ENCODE measurements around the gene TTC34. TPM values are rescaled to one million over a fixed set of nuclear protein-coding genes. Genes with fewer than 3 reads are reported as not detected.

The TTC34 gene
- total RNA-seq, 1 experiment from 2014 or later = 1.3 TPM

- ATAC-seq = no peak
- Histone ChIP-seq H3K4me1 (ENCODE audit: control insufficient read depth in 1 of 2, insufficient read depth in 2 of 2, low read length in 2 of 2) (0 out of 4 replicates have a peak, but pooled peaks cover 0 to 2% of the 10 kb centered on the region in 2 experiments), H3K4me3 (replicated peaks in 1 of 2; ENCODE audit: low read depth in 1 of 2, low read length in 2 of 2) (no peak overlapping the region), H3K9me2 (ENCODE audit: insufficient read depth) (no peaks in the 10 kb centered on the region), H3K4me2 (ENCODE audit: low read length) (no peak overlapping the region), H3K9ac (ENCODE audit: low read length) (no peak overlapping the region), H3K79me2 (ENCODE audit: insufficient read depth, low read length) (no peaks in the 10 kb centered on the region), H2AFZ (ENCODE audit: low read depth, low read length, poor library complexity, severe bottlenecking) (no peak overlapping the region), H3K36me3 (ENCODE audit: control insufficient read depth in 1 of 2, insufficient read depth in 2 of 2, low read length in 2 of 2) (no peaks in the 10 kb centered on the region), H4K20me1 (ENCODE audit: insufficient read depth) (no peaks in the 10 kb centered on the region), H3K27me3 (ENCODE audit: insufficient read depth, low read length) (no peaks in the 10 kb centered on the region), H3K9me3 (ENCODE audit: control insufficient read depth in 1 of 2, insufficient read depth in 1 of 2, low read depth in 1 of 2, low read length in 2 of 2) (peaks cover 0 to 3% of the 10 kb centered on the region in 2 experiments; a peak in 1 of 4 replicates), H3K27ac (ENCODE audit: low read depth, low read length) (no peak overlapping the region)
- ChIA-PET CTCF (interaction anchor here (2.2 kb wide), 1 partner anchor 98 kb away, joined by 5 read pairs; no protein-coding TSS in a partner anchor), POLR2A (no interaction called here), RAD21 (ENCODE audit: low non-redundant PET in 1 of 2, low total read pairs in 2 of 2, uncharacterized antibody in 2 of 2, unreplicated experiment in 2 of 2) (no interaction called here)
- intact Hi-C loops (cut with micrococcal nuclease) = loop anchor here (2.0 to 5.0 kb wide), 2 partner anchors 99 to 188 kb away; no protein-coding TSS in a partner anchor
- no peak for DNase-seq (ENCODE audit: low read depth, low spot score)
- BruUV-seq (replicated peaks) = no TSS peak
- no peak for TF ChIP-seq ATF3 (IDR thresholded peaks at IDR 0.05)
Observed at GRCh38 chr1:2823921-2824610, 22.6 kb upstream of the TTC34 start.

DNA sequence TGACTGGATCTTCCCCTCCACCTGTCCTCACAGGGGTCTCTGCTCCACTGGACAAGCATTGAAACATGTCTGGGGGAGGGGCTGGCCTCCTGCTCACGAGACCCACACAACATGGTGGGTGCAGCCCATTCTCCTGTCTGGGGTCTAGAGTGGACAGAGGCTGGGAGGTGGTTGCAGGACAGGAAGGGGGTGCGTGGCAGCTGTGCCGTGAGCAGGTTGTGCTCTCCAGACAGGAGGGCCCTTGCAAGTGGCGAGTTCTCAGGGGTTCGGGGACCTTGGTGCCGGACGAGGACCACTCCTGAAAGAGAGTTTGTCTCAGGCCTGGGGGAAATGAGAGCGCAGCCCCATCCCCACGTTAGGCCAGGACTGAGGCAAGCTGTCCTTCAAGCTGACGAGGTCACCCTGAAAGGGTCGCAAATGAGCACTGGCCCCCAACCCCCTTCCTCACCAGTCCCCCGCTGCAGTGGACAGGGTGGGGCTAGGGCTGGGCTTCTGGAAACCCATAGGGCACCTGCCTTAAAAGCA is 21.2 kb upstream of the TTC34 start:
- ChIA-PET POLR2A (no interaction called here), RAD21 (ENCODE audit: low non-redundant PET in 1 of 2, low total read pairs in 2 of 2, uncharacterized antibody in 2 of 2, unreplicated experiment in 2 of 2) (no interaction called here), CTCF (interaction anchor here (0.6 to 2.4 kb wide), 5 partner anchors 99 to 796 kb away, joined by 3 to 17 read pairs (median 6); no protein-coding TSS in a partner anchor)
- no peaks in the 10 kb centered on the region for H3K79me2 ChIP-seq (ENCODE audit: insufficient read depth, low read length)
- ATAC-seq (no peak), DNase-seq (ENCODE audit: low read depth, low spot score) (no peak)
- H2AFZ ChIP-seq (ENCODE audit: low read depth, low read length, poor library complexity, severe bottlenecking) = no peak overlapping the region
- no peaks in the 10 kb centered on the region for H4K20me1 ChIP-seq (ENCODE audit: insufficient read depth)
- no peak overlapping the region for H3K4me2 ChIP-seq (ENCODE audit: low read length)
- H3K27ac ChIP-seq (ENCODE audit: low read depth, low read length) = no peak overlapping the region
- no peak overlapping the region for H3K9ac ChIP-seq (ENCODE audit: low read length)
- peaks cover 0 to 3% of the 10 kb centered on the region in 2 experiments; a peak in 1 of 4 replicates for H3K9me3 ChIP-seq (ENCODE audit: control insufficient read depth in 1 of 2, insufficient read depth in 1 of 2, low read depth in 1 of 2, low read length in 2 of 2)
- H3K4me1 ChIP-seq (ENCODE audit: control insufficient read depth in 1 of 2, insufficient read depth in 2 of 2, low read length in 2 of 2) = 0 out of 4 replicates have a peak, but pooled peaks cover 0 to 2% of the 10 kb centered on the region in 2 experiments
- intact Hi-C loops (cut with micrococcal nuclease) = loop anchor here (1.0 to 5.0 kb wide), 3 partner anchors 100 to 602 kb away; no protein-coding TSS in a partner anchor
- H3K4me3 ChIP-seq (replicated peaks in 1 of 2; ENCODE audit: low read depth in 1 of 2, low read length in 2 of 2) = no peak overlapping the region
- BruUV-seq (replicated peaks) = no TSS peak
- H3K27me3 ChIP-seq (ENCODE audit: insufficient read depth, low read length) = no peaks in the 10 kb centered on the region
- H3K9me2 ChIP-seq (ENCODE audit: insufficient read depth) = no peaks in the 10 kb centered on the region
- H3K36me3 ChIP-seq (ENCODE audit: control insufficient read depth in 1 of 2, insufficient read depth in 2 of 2, low read length in 2 of 2) = no peaks in the 10 kb centered on the region
- no peak for TF ChIP-seq CBX3 (IDR thresholded peaks at IDR 0.05; ENCODE audit: low read depth)
- TF ChIP-seq SP1 (IDR thresholded peaks at IDR 0.05; ENCODE audit: low read depth) = no peak
- TF ChIP-seq FOSL1 (IDR thresholded peaks at IDR 0.05; ENCODE audit: low read depth) = no peak
- TF ChIP-seq ELF1 (IDR thresholded peaks at IDR 0.05; ENCODE audit: borderline replicate concordance, low read depth) = no peak
- no peak for TF ChIP-seq JUND (IDR thresholded peaks at IDR 0.05)
- TF ChIP-seq EGR1 (IDR thresholded peaks at IDR 0.05; ENCODE audit: low read depth) = no peak
- no peak for TF ChIP-seq ATF3 (IDR thresholded peaks at IDR 0.05)
- TF ChIP-seq CTCF (IDR thresholded peaks at IDR 0.05 in 2 of 3, conservative IDR thresholded peaks at IDR 0.05 in 1 of 3; ENCODE audit: borderline replicate concordance in 1 of 3, insufficient read depth in 1 of 3, low read depth in 2 of 3, low read length in 2 of 3) = no peak
- TF ChIP-seq TCF7L2 (IDR thresholded peaks at IDR 0.05; ENCODE audit: borderline replicate concordance, extremely low read depth, insufficient read depth, insufficient read length) = no peak
- TF ChIP-seq POLR2A (IDR thresholded peaks at IDR 0.05; ENCODE audit: borderline replicate concordance, extremely low read depth, insufficient read depth, insufficient read length) = no peak
- no peak for TF ChIP-seq YY1 (IDR thresholded peaks at IDR 0.05; ENCODE audit: extremely low read depth, insufficient replicate concordance, low read depth, low read length)
- TF ChIP-seq RAD21 (IDR thresholded peaks at IDR 0.05; ENCODE audit: low read depth) = no peak
